Adrenal gland (tissue), 12 donors: ENCODE measurements around the gene CDH5. TPM values are rescaled to one million over a fixed set of nuclear protein-coding genes. Genes with fewer than 3 reads are reported as not detected.

Experiments used
- DNase-seq, 7 donors: peaks; one replicate each; pipeline ENCODE4 v3.0.0-alpha.2; 2019 to 2020
- H3K27ac ChIP-seq, 5 donors: fragments of 200-600 bp; sonication (generic) in 4 of 5; 1 replicate in 3 of 5; 2 replicates in 2 of 5; pipeline versions ENCODE4 v1.5.1 to v1.8.0; 2016 to 2020; ENCODE audit warnings: mild to moderate bottlenecking in 1 of 5
- H3K27me3 ChIP-seq: fragments of 200-600 bp; 2 replicates; pipeline ENCODE4 v1.8.0; 2021
- H3K36me3 ChIP-seq, 2 donors: fragments of 200-600 bp; replicated peaks in 1 of 2; 1 replicate in 1 of 2; 2 replicates in 1 of 2; pipeline versions ENCODE4 v1.5.1 to v1.8.0; 2018 to 2022
- H3K4me1 ChIP-seq, 2 donors: fragments of 200-600 bp; replicated peaks in 1 of 2; 1 replicate in 1 of 2; 2 replicates in 1 of 2; pipeline versions ENCODE4 v1.5.1 to v1.8.0; 2018 to 2021
- H3K4me3 ChIP-seq, 4 donors: fragments of 200-600 bp; sonication (generic) in 3 of 4; one replicate each; pipeline ENCODE4 v1.5.1; 2016 to 2018
- H3K9me3 ChIP-seq, 3 donors: fragments of 200-600 bp; sonication (generic) in 1 of 3; replicated peaks in 1 of 3; 1 replicate in 2 of 3; 2 replicates in 1 of 3; pipeline versions ENCODE4 v1.5.1 to v1.8.0; 2016 to 2021
- POLR2A ChIP-seq, 2 donors: fragments of 450-650 bp; IDR thresholded peaks; one replicate each; pipeline ENCODE4 v1.6.1; 2017; ENCODE audit warnings: antibody characterized with exemption in 2 of 2, mild to moderate bottlenecking in 2 of 2, moderate library complexity in 1 of 2
- WGBS, 4 donors: extraction: QIAGEN DNeasy Blood & Tissue Kit in 2 of 4; methylation state at CpG; one replicate each; pipeline versions ENCODE4 v1.1.5 to v1.1.7; 2013 to 2017; 5-methylcytosine and 5-hydroxymethylcytosine counted together
- intact Hi-C, 2 donors: fragments of 100-400 bp; cut with DNase I; formaldehyde crosslinking; loops; one replicate each; pipeline versions ENCODE4 v1.14.1 to v1.15.0; 2022 to 2023
- polyA plus RNA-seq, 3 donors: library from polyadenylated mRNA; stranded (reverse); fragments of 200-250 nt in 2 of 3; fragments of 350-450 nt in 1 of 3; fragmentation: Illumina TruSeq in 1 of 3; extraction: RNeasy Lipid Tissue Mini Kit (QIAGEN cat#74804) in 1 of 3; gene quantifications; one replicate each; pipeline ENCODE4 v1.2.3, GENCODE V29; 2013 to 2014
- total RNA-seq, 9 donors: library from RNA; depleted of rRNA in 4 of 9; stranded (reverse); fragments of >200 nt in 4 of 9; fragments of 120-200 nt in 1 of 9; fragmentation: NEBNext Ultra II Directional in 1 of 9; extraction: Animal tissue kit (Norgen Biotek cat#: 25700) in 1 of 9; gene quantifications; one replicate each; pipeline versions ENCODE4 v1.1.0 to v1.2.4, GENCODE V29; 2013 to 2023
- TF ChIP-seq, protein P1 (sequence below), 6 experiments: fragments of 450-650 bp in 4 of 6; fragments of 200-600 bp in 2 of 6; sonication (generic) in 1 of 6; IDR thresholded peaks; 1 replicate in 5 of 6; 2 replicates in 1 of 6; pipeline versions ENCODE4 v1.5.1 to v1.8.0; 2016 to 2021; ENCODE audit warnings: antibody characterized with exemption in 6 of 6, mild to moderate bottlenecking in 2 of 6, moderate library complexity in 1 of 6
- donor health status: healthy with polysubstance abuse.
- donor health status: Bipolar disorder and iron deficiency.
- donor health status: DM: yes; HTN: yes; CAD: no.
- donor health status: DM: no; HTN: no; CAD: no.
- donor health status: DM: no; HTN: no; CAD: no.
- donor health status: DM: yes; HTN: yes; CAD: no.

CDH5 gene
- total and polyA plus RNA-seq, 12 donors, result 13.8 to 50.9 (median 28.4) TPM

DNA sequence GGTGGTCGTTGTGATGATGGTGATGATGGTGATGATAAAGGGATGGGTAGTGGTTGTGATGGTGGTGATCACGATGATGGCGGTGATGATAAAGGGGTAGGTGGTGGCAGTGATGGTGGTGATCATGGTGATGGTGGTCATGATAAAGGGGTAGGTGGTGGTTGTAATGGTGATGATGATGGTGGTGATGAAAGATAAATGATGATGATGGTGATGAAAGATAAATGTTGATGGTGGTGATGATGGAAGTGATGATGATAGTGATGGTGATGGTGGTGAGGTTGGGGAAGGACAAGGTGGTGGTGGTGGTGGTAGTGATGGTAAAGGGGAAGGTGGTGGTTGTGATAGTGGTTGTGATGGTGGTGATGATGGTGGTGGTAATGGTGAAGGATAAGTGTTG is 13.9 kb downstream of the CDH5 start:
- no peaks in the 10 kb centered on the region for H3K27me3 ChIP-seq
- peaks cover 9 to 10% of the 10 kb centered on the region in 2 donors for H3K4me1 ChIP-seq
- H3K4me3 ChIP-seq, result no peak overlapping the region
- H3K36me3 ChIP-seq, result no peaks in the 10 kb centered on the region
- intact Hi-C loops, result no loop called here
- no peak overlapping the region for H3K27ac ChIP-seq
- WGBS, 4 donors, result 65 to 94% (median 84%) methylated on average over 3 of the region's 3 CpGs
- DNase-seq, result no peak
- TF ChIP-seq, protein P1, sequence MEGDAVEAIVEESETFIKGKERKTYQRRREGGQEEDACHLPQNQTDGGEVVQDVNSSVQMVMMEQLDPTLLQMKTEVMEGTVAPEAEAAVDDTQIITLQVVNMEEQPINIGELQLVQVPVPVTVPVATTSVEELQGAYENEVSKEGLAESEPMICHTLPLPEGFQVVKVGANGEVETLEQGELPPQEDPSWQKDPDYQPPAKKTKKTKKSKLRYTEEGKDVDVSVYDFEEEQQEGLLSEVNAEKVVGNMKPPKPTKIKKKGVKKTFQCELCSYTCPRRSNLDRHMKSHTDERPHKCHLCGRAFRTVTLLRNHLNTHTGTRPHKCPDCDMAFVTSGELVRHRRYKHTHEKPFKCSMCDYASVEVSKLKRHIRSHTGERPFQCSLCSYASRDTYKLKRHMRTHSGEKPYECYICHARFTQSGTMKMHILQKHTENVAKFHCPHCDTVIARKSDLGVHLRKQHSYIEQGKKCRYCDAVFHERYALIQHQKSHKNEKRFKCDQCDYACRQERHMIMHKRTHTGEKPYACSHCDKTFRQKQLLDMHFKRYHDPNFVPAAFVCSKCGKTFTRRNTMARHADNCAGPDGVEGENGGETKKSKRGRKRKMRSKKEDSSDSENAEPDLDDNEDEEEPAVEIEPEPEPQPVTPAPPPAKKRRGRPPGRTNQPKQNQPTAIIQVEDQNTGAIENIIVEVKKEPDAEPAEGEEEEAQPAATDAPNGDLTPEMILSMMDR (IDR thresholded peaks at IDR 0.05), result no peak
- no peak for TF ChIP-seq POLR2A (IDR thresholded peaks at IDR 0.05)
- H3K9me3 ChIP-seq, result no peaks in the 10 kb centered on the region

DNA sequence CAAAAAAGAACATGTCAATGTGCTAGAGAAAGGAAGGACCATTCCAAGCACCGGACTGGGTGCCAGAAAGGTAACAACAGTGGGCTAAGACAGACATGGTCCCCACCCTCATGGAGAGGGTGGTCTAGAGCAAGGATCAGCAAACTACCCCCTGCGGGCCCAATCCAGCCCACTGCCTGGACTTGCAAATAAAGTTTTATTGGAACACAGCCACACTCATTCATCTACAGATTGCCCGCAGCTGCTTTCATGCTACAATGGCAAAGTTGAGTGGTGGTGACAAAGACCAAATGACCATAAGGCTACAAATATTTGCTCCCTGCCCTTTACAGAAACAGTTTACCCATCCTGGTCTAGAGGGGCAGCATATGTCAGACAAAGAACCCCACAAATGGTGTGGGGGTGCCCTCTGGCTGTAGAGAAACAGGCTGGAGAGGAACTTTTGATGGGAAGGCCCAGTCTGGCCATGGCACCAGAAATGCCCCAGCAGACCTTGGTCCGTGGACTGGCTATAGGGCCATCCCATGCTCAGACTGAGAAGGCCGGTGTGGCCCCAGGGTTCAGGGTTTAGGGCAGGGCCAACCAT is 15.2 kb downstream of the CDH5 start:
- Histone ChIP-seq H3K27me3 (no peaks in the 10 kb centered on the region), H3K9me3 (no peaks in the 10 kb centered on the region), H3K4me3 (no peak overlapping the region), H3K36me3 (no peaks in the 10 kb centered on the region), H3K27ac (peak overlapping the region in 2 of 5 donors; percentile 26 to 67), H3K4me1 (peaks cover 9 to 10% of the 10 kb centered on the region in 2 donors)
- intact Hi-C loops, result no loop called here
- 73 to 95% (median 84%) methylated on average over 5 of the region's 5 CpGs for WGBS, 4 donors
- no peak for DNase-seq
- no peak for TF ChIP-seq POLR2A (IDR thresholded peaks at IDR 0.05)
- TF ChIP-seq, protein P1 (IDR thresholded peaks at IDR 0.05), result no peak

DNA sequence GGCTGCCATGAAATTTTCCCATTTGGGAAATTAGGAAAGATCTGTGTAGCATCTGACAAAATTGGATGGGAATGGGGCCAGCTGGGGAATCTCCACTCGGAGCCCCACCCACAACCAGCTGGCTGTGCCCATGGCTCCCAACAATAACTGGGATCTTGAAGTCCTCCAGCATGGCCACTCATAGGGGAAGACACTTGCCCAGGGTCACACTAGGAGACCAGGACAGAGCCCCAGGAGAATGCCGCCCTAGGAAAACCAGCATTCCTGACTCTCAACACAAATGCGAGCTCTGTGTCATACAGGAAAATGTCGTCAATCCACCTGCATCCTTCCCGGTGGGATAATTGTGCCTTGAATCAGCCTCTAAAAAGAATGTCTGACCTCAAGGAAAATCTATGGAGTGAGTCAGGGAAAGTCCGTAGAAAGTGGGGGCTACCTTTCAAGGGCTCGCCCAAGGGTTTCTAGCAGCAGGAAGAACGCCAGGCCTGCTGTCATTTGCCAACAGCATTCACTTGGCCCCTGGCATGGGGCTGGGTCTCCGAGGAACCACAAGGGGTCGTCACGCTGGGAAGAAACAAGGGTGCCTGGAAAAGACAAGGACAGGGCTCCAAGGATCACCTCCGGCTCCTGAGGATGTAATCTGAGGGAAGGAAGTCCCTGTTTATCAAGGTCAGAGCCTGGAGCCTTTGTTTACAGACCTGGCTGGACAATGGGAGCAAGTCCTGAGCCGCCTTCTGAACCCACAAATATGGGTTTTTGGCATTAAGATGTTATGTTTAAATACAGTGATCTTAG is 15.9 kb downstream of the CDH5 start:
- H3K4me1 ChIP-seq, result peaks cover 9 to 10% of the 10 kb centered on the region in 2 donors
- no peaks in the 10 kb centered on the region for H3K27me3 ChIP-seq
- WGBS, 4 donors, result 53 to 61% (median 57%) methylated on average over 12 to 13 of the region's 13 CpGs
- H3K9me3 ChIP-seq, result no peaks in the 10 kb centered on the region
- intact Hi-C loops, result no loop called here
- peak in 2 of 7 donors; percentile 22 to 35 for DNase-seq
- peak overlapping the region in 2 of 5 donors; percentile 49 to 67 for H3K27ac ChIP-seq
- TF ChIP-seq, protein P1 (IDR thresholded peaks at IDR 0.05), result no peak
- TF ChIP-seq POLR2A (IDR thresholded peaks at IDR 0.05), result no peak
- H3K4me3 ChIP-seq, result no peak overlapping the region
- no peaks in the 10 kb centered on the region for H3K36me3 ChIP-seq

DNA sequence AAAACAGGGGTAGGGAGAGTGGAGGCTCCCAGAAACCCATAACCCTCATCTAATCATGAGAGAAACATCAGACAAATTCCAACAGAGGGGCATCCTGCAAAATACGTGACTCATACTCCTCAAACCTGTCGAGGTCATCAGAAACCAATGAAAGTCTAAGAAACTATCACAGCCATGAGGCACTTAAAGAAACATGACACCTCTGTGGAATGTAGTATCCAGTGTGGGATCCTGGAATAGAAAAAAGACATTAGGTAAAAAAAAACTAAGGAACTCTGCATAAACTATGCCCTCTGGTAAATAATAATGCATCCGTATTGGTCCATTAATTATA is 16.4 kb downstream of the CDH5 start:
- intact Hi-C loops, result no loop called here
- H3K27ac ChIP-seq, result peak overlapping the region in 2 of 5 donors; percentile 49 to 67
- peaks cover 9 to 10% of the 10 kb centered on the region in 2 donors for H3K4me1 ChIP-seq

More for the DNA sequence above, 16.4 kb downstream of the CDH5 start:
- TF ChIP-seq, protein P1 (IDR thresholded peaks at IDR 0.05), result no peak
- no peak for TF ChIP-seq POLR2A (IDR thresholded peaks at IDR 0.05)
- DNase-seq, result no peak
- H3K4me3 ChIP-seq, result no peak overlapping the region
- WGBS, 4 donors, result 28 to 41% (median 34%) methylated on average over 3 of the region's 3 CpGs
- H3K36me3 ChIP-seq, result no peaks in the 10 kb centered on the region
- no peaks in the 10 kb centered on the region for H3K27me3 ChIP-seq
- no peaks in the 10 kb centered on the region for H3K9me3 ChIP-seq
